Activated CD8-positive, alpha-beta memory T cell treated with anti-CD3 and anti-CD28 coated beads for 4 hours (primary cell): ENCODE results near the gene KCNMA1.
"Not testable (repeated sequence)": the region's sequence is repeated elsewhere in the genome, so short reads cannot be mapped to it uniquely, and the experiment has no call there.

ENCODE experiments used
- DNase-seq, 2 donors: peaks; one replicate each; pipeline ENCODE4 v3.0.0-alpha.2; 2020; ENCODE audit warnings: low read depth in 2 of 2

The KCNMA1 gene

DNA sequence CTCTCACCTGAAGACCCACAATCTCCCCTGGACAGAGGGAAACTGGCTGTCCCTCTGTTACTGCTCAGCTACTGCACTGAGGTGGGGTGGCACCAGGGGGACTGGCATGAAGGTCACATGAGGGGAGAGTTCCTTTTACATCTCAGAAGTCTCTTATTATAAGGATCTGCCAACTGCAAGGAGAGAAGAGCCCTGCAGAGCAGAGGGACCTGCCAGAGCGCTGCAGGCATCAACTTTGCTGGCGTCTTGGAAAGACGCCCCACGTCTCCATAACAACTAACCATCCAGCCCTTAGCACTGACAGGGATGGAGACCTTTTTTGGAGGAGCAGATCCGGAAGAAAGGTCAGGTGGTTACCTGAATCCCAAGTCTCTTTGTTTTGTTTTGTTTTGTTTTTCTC lies 218.6 kb downstream of the KCNMA1 start:
- no peak for DNase-seq

DNA sequence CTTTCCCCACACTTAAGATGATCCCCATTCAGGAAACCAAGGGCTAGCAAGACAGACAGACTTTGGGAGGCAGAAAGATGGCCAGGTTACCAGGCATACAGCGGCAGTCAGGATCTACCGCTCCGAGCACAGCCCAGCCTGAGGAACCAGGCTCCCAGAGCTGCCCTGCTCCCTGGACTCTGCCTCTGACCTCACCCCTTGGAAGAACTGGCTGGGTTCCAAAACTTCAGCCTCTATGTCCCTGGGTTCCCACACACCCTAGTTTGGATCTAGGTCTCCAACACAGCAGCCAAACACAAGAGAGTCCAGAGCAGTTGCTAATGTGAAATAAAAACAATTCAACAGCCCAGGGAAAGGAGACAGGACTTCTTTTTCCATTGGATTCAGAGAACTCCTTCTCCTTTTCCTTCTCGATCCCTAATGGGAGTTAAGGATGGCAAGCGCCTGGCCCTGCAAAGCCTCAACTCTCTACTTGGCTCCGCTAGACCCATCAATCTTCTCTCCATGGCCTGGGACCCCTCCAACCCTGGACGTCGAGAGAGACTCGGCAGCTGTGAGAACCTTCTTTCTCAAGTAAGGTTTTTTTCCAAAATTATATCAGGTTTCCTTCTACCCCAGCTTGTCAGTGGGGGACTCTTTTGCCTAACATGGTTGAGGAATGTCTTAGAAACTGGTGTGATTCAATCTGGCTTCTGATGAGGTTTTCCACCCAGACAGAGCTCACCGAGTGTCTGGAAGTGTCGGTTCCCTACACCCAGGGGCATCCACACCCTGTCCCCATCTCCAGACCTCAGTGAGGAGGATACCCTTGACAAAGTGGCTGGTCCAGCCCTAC lies 219.6 kb downstream of the KCNMA1 start:
- no peak for DNase-seq

DNA sequence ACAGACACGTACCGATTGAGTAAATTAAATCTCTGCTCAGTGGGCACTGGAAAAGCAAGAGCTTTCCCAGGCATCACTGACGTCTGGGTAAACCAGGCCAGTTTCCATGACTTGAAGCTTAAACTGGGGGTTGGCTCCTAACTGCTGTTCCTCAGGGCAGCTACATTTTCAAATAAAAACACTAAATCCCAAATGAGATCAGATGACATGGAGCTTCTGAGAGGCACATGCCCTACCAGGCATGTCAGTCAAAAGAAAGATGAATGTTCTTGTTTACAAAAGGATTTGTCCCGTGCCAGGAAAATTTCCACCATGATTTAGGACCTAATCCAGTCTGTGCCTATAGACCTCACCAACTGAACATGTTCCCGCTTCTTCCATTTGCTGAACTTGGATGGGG lies 220.2 kb downstream of the KCNMA1 start:
- DNase-seq, result no peak

DNA sequence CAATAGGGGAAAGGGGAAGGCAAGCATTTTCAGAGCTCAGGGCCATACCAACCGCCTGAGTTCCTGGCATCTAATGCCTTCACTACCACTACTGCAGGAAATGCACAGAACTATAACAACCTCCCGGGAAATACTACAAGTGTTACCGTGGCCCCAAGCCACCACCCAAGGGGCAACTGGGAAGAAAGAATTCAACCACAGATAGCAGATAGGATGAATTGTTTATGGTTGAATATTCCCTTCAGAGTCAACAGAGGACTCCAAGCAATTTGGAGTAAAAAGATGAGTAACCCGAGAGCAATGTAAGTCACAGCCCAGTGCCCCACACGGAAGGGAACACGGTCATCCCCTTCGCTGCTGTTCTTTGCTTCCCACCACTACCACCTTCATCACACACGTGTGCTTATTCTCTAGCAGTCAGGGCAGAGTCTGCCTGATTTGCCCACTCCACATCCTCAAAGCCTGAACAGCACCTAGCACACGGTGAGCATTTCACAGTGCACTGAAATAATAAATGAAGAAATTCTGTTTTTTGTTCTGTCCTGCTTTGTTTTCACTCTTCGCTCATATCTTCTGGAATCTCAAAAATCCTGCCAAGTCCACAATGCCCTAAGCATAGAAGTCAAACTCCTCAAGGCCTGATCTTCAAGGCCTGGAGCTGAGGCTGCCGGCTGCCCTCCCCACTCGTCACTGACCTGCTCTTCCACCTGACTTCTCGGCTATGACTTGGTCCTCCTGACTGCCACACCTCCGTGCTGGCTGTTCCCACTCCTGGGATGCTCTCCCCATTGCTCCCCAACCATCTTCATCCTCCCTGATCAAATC lies 221.1 kb downstream of the KCNMA1 start:
- DNase-seq, result no peak

DNA sequence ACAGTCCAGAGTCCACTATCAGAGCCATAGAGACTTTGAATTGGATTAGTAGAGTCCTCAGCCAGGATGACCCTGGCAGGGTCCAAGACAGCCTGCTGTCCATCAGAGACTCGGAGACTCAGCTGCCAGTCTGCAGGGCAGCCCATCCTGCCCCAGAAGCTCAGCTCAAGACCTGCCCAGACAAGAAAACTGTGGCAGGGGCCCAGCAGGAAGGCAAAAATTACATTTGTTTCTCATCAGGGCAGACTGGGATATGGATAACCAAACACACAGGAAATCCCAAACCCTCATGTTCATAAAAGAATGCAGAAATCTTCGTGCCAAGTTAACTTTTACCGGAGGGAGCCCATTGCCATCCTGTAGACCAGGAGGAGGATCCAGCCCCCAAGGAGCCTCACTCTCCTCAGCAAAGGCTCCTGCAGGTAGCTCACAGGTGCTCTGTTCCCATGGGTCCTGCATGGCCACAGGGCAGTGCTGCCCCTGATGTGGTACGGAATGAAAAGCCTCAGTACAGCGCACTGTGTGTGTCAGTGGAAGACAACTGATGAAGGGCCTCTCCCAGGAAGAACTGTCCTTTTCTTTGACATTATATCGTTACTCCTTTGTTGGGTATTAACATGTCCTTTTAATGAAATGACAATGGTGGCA lies 222.2 kb downstream of the KCNMA1 start:
- no peak for DNase-seq

DNA sequence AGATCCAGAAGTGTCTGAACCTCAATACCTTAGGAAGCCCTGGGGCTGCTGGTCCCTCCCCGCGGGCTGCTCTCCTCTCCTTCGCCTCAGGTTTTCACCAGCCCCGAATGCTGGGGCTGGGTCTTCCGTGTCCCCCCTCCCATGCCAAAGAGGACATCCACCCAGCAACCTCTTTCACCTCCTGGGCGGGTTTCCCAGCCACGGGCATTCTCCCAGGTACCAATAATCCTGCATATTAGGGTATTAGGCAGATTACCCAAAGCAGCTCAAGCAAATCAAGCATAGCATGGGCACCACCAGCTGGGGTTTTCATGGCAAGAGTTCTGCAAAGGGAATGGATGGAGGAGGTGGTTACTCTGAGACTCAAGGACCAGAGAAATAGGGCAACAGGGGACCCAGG lies 224.4 kb downstream of the KCNMA1 start:
- no peak for DNase-seq

DNA sequence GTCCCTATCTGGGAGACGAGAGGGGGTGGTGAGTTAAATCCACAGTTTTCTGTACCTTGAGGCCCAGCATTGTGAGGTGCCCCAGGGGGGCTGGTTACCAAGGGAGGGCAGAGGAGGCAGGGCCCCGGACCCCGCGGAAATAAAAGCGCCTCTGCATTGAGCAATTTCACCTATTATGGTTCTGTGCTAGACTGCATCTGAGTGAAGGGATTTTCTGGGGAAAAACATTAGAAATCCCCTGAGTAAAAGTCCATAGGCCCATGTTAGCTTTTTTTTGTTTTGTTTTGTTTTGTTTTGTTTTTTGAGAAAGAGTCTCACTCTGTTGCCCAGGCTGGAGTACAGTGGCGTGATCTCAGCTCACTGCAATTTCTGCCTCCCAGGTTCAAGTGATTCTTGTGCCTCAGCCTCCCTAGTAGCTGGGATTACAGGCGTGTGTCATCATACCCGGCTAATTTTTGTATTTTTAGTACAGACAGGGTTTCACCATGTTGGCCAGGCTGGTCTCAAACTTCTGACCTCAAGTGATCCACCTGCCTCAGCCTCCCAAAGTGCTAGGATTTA lies 225.0 kb downstream of the KCNMA1 start:
- DNase-seq, result not testable (repeated sequence)

DNA sequence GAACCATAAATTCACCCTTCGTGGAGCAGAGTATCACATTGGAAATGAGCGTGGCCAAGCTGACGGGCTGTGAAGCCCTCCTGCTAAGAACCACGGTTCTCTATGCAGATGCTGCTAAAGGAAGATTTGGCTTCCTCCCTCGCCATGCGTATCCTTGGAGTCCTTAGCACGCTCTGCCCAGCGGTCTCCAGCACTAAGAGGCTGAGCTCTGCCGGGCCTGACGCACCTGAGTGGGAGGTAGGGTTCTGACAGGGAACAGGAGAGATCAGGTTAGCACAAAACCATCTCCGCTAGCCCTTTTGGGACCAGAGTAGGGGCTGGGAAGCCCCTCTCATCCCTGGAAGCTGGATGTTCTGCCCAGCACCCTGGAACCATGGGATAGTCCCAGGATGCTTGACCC lies 225.8 kb downstream of the KCNMA1 start:
- no peak for DNase-seq

DNA sequence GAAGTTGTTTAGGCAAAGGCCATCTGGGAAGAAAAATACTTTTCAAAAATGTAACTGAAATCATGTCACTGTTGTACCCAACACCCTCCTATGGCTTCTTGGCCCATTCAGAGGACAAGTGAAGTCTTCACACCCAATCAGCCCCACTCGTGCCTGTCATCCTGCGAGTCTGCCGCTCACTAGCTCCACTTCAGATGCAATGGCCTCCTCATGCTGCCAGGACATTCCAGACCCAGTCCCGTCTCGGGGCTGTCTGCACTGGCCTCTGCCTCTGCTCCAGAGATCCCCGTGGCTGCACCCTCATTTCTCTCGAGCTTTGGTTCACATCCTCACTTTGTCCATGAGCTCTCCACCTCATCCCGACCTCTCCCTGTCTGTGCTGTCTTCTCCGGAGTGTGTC lies 227.1 kb downstream of the KCNMA1 start:
- DNase-seq, result no peak

DNA sequence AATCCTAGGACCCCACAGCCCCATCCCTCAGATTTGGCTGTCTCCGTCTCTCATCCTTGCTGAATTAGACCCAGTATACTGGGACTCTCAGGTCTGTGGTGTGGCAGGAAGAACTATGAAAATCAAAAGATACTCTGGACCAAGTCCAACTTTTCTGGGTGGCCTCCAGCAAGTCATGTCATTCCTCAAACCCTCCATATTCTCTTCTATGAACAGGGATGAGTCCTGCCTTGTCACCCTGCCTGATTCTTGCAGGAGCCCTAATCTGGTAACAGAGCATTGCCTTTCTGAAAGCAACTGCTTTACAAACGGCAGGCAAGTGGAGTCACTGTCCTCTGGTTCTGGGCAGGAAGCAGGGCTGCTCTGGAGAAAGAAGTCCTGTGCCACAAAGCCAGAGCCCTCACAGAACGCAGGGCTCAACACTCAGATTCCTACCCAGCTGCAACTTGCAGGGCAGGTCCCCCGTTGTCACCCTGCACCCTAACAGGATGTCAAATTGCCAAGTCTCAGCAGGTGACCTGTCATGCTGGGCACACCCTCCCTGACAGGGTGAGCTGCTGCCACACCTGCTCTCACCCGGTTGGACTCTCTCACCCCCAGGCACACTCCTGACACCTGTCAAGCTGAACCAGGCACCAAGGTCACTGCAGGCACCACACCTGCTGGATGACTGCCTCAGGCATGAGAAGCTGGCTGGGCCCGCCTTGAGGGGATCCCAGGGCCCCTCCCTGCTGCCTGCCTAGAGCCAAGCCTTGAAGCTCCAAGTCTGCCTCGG lies 227.7 kb downstream of the KCNMA1 start:
- no peak for DNase-seq

DNA sequence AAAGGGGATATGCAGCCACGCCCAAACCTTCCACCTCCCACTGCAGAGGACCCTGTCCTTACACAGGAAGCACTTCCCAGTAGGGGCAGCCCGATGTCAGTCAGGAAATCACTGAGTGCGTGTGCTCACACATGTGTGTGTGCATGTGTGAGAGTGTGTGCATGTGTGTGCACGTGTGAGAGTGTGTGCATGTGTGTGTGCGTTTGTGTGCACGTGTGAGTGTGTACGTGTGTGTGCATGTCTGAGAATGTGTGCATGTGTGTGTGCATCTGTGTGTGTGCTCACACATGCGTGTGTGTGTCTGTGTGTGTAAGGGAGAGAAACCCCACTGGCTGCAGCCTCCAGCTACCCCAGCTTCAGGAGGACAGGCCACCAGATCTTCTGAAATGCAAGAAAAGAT lies 229.3 kb downstream of the KCNMA1 start:
- no peak for DNase-seq

DNA sequence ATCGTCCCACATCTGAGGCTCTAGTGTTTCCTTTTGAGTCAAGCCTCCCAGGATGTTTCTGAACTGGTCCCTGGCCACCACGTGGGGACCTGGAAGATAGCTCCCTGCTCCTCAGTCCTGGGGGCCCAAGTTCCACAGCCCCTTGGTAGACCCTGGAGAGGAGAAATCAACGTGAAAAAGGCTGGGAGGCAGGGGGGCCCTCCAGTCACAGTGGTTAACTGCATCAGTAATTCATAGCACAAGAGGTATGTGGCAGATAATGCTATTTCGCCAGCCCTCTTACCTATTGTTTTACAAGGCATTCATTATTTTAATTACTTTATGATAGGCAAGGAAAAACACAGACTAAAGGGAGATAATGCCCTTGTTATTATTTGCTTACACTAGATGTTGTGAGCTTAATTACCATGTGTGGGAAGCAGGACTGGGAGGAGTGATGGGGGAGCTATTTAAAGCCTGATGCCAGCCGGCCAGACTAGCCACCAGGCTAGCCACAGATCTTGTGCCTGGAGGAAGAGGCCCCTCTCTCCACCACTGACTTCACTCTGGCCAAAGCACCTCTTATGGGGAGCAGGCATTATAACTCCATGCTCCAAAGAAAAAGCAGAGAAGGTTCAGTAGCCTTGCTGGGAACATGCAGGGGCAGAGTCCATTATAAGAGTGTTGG lies 230.7 kb downstream of the KCNMA1 start:
- DNase-seq, result no peak

DNA sequence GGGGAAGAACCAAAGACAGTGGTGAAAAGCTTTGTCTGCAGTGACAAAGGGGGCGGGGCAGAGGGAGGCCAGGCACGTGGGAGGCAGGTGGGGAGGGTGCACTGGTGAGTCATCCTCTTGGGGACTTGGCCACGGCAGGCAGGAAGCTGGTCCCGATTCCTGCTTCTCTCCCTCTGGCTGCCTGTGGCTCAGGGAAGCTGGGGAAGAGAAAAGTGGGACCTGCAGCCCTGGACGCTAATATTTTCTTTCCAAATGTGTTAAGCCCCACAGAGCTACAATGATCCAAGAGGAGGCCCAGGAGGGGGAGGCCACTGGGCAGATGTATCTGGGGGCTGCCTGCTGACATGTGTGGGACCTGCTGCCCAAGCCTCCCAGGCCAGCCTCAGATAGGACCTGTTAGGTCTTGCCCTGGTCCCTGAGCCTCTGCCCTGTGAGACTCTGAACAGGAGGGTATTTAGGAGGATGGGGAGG lies 231.8 kb downstream of the KCNMA1 start:
- no peak for DNase-seq

DNA sequence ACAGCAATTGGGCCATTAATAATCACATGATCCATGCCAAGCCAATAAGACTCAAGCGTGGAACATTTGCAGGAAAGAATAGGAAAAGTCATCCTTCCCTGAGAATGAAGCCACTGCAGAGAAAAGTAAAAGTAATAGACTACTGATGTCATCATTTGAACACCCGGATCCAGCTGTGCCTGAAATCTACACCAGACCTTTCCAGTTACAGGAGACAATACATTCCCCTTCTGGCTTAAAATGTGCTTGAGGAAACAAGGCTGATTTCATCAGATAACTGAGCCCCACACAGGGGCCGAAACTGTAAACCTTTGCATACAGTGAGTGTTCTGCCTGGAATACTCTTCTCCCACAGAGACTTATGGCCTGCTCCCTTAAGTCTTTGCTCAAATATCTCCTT lies 232.8 kb downstream of the KCNMA1 start:
- no peak for DNase-seq

DNA sequence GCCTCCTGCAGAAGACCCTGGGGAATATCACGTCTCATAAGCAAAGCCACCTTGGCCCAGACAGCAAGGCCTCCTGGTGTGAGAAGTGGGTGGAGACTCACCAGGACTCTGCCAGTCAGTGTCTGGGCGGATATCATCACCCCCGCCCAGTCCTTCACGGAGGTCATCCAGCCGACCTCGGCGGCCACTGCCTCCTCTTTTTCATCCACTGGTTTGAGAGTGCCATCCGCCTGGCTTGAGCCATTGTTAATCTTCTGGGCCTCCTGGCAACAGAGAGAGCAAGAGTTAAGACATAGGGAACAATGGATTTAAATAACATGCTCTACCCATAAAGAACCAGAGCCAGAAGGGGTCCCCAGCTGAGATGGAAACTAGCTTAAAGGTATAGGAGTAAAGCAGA lies 233.8 kb downstream of the KCNMA1 start:
- no peak for DNase-seq

DNA sequence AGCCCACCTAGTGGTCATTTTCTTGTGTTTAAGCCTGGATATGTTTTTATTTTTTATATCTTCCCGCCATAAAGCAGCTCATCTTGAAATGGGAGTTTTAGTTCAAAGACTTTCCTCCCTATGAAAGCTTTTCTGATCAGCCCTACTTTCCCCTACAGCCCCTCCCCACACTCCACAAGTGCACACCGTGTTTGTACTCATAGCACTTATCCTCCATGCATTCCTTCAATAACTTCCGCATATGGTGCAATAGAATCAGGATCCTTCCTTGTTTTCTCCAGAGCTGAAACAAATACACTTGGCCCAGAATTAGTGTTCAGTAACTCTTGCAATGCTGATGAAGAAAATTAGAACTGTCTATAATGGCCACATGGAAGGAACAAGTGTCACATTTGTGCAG lies 235.9 kb downstream of the KCNMA1 start:
- no peak for DNase-seq

DNA sequence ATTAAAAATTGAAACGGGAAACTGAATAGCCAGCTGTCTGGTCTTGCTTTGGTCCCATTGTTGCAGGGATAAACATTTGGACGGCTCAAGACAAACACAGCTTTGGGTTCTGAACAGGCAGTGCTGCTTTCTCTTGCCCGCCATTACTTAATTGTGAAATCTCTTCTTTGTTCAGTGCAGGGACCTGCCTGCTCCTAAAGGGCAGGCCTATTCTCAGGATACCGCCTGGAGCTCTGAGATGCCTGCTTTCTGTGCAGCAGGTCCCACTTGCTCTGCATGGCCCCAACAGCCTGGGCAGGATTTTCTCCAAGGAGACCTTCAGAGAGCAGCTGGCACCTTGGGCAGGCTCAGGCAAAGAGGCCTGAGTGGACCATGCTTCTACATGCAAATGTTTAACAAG lies 237.6 kb downstream of the KCNMA1 start:
- DNase-seq, result no peak

DNA sequence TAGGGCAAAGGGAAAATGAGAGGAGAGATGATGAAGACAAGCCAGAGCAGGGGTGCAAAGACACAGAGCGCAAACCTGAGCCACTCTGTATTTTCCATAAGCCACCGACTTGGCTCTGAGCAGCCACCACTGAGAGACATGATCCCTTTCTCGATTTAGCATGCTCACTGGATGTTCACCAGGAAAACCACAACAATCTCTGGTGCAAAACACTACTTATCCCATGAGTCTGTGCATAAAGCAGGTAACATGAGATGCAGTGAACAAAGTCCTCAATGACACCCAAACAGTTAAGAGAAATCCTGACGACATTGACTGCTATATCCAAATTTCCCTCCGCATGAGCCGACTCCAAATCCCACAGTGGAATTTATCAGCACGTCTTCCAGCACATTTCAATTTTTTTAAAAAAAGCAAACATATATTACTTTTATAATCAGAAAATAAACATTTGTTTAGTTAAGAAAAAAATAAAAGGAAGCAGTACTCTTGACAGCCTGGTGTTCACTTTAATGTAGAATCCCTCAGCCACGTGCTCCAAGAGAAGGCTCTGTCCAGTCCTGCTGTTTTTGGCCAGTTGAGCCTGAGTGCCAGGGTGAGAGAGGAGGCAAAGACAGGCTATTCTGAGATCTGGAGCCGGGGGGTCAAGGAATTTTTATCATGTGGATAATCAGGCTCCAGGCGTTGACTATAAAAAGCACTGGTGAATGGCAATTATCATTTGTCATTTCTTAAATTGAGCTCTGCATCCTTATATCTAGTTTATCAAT lies 238.4 kb downstream of the KCNMA1 start:
- DNase-seq, result no peak

DNA sequence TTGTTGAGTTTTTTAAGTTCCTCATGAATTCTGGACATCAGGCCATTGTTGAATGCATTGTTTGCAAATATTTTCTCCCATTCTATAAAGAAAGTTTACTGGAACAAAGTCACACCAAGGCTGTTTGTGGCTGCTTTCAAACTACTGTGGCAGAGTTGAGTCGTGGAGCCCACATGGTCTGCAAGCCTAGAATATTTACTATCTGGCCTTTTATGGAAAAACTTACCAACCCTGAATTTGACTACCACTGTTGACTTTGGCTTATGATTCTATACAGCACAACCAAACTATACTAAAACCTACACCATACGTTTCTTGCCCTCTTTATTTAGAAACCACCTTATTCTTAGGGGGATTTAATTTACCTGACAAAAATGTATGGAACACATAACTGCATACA lies 239.1 kb downstream of the KCNMA1 start:
- DNase-seq, result no peak

DNA sequence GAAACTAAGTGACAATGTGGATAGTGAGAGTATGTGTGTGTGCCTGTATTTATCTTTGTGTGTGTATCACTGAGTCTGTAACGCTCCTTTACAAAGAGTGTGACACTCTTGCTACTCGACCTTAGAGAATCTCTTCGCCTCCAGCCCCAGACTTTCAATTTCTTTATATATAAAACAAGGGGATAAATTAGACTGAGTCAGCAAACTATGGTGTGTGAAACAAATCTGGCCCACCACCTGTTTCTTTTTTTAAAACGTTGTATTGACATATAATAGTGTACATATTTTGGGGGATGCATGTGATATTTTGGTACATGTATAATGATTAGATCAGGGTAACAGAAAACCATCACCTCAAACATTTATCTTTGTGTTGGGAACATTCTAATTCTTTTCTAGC lies 240.5 kb downstream of the KCNMA1 start:
- DNase-seq, result no peak
